ENCODE data around the gene SAC3D1.

DNA sequence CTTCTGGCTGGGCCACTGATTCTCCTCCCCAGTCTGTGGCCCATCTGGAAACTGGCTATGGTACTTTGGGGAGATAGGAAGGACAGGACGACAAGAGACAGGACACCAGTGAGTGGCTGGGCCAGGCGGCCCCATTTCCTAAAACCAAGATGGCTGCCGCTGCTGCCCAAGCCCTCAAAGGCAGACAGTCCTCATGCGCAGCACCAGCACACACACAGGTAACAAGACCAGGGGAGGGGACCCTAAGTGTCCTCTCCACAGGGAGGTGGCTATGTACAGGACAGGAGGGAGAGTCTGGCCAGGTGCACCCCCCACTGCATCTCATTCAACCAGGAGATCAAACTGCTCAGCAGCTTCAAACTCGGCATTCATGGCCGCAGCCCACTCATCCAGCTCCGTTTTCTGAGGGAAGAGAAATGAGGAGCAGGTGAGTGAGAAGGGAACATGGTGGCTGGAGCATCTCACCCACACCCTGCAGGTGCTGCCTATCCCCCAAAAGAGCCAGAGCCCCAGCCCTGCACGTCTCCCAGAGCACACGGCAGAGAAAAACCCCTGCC, 37.9 kb downstream of the SAC3D1 start:
- TF ChIP-seq, protein P1, sequence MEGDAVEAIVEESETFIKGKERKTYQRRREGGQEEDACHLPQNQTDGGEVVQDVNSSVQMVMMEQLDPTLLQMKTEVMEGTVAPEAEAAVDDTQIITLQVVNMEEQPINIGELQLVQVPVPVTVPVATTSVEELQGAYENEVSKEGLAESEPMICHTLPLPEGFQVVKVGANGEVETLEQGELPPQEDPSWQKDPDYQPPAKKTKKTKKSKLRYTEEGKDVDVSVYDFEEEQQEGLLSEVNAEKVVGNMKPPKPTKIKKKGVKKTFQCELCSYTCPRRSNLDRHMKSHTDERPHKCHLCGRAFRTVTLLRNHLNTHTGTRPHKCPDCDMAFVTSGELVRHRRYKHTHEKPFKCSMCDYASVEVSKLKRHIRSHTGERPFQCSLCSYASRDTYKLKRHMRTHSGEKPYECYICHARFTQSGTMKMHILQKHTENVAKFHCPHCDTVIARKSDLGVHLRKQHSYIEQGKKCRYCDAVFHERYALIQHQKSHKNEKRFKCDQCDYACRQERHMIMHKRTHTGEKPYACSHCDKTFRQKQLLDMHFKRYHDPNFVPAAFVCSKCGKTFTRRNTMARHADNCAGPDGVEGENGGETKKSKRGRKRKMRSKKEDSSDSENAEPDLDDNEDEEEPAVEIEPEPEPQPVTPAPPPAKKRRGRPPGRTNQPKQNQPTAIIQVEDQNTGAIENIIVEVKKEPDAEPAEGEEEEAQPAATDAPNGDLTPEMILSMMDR (IDR thresholded peaks at IDR 0.05) = no peak
- TF ChIP-seq POLR2A (IDR thresholded peaks at IDR 0.05) = no peak

All from right lobe of liver (tissue), 4 donors.